ENCODE results near the gene MID2.
A peak's percentile ranks its signal among the peaks of the same experiment; 100 is the strongest.
"Not testable (repeated sequence)": the region's sequence is repeated elsewhere in the genome, so short reads cannot be mapped to it uniquely, and the experiment has no call there.

The MID2 gene, protein sequence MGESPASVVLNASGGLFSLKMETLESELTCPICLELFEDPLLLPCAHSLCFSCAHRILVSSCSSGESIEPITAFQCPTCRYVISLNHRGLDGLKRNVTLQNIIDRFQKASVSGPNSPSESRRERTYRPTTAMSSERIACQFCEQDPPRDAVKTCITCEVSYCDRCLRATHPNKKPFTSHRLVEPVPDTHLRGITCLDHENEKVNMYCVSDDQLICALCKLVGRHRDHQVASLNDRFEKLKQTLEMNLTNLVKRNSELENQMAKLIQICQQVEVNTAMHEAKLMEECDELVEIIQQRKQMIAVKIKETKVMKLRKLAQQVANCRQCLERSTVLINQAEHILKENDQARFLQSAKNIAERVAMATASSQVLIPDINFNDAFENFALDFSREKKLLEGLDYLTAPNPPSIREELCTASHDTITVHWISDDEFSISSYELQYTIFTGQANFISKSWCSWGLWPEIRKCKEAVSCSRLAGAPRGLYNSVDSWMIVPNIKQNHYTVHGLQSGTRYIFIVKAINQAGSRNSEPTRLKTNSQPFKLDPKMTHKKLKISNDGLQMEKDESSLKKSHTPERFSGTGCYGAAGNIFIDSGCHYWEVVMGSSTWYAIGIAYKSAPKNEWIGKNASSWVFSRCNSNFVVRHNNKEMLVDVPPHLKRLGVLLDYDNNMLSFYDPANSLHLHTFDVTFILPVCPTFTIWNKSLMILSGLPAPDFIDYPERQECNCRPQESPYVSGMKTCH

DNA sequence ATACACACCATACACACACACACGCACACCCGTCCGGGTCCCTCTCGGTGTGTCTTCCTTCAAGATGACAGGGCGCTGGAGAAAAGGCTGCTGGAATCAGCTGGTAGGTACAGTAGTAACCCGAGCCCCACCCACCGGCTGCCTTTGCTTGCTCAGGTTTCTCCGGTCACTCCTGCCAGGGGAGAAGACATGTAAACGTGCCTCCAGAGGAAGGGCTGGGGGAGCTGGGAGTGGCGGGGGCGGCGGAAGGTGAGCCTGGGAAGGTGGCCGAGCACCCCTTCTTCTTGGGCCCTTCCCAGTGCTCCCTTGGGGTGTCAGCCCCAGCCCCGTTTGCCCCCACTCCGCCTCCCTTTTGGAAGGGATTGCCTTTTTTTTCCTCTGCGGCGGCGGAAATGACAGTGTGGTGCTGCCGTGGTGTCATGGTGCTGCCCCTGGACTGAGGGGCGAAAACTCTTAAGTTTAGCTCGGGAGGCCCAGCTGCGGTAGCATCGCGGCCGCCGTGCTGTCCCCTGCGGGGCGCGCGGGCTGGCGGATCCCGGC is at the start of gene MID2:
Gene MID2, plus strand, starts transcription at position 169 of the 540 bp plus-strand sequence. CDS start 561 bp downstream, outside the sequence.
- no peak for DNase-seq (ENCODE audit: low spot score)

DNA sequence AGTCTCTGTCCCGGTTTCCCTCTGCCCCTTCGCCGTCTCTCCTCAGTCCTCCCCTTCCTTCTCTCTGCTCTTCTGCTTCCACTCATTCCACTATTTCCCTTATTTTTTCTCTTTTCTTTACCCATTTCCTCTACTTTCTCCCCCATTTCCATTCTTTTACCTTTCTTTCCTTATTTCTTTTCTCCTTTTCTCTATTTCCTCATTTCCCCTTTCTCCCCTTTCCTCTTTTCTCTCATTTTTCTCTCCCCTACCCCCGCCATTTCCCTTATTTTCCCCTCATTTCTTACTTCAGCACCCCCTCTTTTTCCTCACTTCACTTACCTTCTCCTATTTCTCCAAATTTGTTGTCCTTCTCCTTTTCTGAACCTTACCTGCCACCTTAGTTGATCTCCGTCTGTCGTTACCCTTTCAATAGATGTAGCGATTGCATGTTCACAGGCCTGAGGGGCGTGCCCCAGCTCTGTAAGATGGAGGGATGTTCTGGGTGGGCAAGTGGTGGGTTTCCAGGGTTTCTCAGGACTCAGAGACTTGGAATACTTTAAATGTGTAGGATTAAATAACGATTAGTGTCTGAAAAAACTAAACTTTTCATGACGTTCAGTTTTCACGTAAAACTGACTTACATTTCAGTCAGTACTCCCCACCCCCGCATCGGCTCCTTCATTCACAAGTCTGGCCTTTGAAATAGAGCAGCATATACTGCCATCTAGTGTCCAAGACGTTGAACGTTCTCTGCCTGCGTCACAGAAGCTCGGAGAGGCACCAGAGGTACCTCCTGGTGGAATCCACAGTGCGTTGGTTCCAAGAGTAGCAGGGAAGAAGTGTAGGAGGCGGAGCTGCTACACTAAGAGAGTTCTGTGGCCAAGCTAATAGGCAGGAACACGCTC is 48.8 kb upstream of the MID2 start:
- DNase-seq (ENCODE audit: low spot score) = peak; percentile 78

DNA sequence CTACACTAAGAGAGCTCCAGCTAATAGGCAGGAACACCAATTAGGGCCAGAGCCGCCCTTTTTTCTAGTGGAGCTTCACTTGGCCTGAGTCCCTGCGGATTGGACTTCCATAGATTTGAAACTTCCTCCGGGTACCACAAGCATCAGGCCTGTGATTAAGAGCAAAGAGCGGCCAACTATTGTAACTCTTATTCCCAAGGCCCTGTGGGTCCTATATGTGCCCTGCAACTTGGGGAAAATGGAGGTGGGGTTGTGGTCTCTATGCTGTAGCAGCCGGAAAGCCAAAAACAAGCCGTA is 48.2 kb upstream of the MID2 start, which contains the start of gene NCBP2L:
Gene NCBP2L, plus strand, starts transcription at position 198 of the 297 bp plus-strand sequence. CDS start 16,488 bp downstream, outside the sequence.
- no peak for DNase-seq (ENCODE audit: low spot score)

DNA sequence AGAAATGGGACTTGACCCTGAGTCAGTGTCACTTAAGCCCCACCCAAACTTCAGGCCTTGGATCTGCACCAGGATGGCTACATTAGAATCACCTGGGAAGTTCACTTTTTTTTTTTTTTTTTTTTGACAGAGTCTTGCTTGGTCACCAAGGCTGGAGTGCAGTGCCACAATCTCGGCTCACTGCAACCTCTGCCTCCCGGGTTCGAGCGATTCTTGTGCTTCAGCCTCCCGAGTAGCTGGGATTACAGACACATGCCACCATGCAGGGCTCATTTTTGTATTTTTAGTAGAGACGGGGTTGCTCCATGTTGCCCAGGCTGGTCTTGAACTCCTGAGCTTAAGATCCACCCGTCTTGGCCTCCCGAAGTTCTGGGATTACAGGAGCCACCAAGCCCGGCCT is 45.1 kb upstream of the MID2 start:
- DNase-seq (ENCODE audit: low spot score) = no peak

DNA sequence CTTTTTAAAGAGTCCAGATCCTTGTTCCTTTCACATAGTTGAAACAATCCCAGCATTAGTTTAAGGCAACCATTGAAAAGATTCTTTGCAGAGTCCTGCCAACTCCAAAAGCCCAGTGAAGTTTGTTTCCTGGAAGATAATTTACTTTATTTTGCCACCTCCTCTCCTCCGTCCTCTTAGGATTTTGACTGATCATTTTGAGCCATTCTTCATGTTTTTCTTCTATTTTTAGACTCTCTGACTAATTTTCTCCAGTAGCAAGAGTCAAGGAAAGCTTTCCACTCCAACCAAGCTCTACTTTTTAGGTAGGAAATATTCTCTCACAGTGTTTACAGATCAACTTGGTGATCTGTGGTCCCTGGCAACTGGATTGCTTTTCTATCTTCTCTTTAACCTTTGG is 37.8 kb upstream of the MID2 start:
- no peak for DNase-seq (ENCODE audit: low spot score)

DNA sequence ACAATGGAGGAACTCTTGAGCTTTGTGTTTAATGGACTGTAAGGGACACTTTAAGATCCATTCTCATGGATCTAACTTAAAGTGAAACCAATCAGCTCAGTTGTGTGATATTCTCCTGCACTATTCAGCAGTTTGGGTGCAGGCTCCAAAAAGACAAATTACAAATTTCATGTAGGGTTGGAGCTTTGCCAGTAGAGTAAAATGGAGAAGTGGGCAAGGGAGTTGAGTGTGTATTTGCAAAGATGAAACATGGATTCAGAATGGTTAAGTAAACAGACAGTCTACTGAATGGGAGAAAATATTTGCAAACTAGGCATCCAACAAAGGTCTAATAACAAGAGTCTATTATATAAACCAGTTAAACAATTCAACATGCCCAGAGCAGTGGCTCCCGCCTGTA is 21.2 kb upstream of the MID2 start:
- no peak for DNase-seq (ENCODE audit: low spot score)

DNA sequence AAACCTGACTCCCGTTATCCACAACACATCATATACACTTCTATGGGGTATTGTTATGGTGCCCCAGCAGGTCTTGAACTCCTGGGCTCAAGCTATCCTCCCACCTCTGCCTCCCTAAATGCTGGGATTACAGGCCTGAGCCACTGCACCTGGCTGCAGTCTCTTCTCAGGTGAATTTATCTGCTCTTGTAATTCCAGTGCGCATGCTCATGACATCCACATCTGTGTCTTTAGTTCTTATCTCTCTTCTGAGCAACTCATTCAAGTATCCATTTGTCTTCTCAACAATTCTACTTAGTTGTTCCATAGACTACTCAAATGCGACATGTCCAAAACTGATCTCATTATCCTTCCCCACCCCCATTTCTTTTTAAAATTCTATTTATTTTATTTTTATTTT is 20.5 kb upstream of the MID2 start:
- DNase-seq (ENCODE audit: low spot score) = no peak

DNA sequence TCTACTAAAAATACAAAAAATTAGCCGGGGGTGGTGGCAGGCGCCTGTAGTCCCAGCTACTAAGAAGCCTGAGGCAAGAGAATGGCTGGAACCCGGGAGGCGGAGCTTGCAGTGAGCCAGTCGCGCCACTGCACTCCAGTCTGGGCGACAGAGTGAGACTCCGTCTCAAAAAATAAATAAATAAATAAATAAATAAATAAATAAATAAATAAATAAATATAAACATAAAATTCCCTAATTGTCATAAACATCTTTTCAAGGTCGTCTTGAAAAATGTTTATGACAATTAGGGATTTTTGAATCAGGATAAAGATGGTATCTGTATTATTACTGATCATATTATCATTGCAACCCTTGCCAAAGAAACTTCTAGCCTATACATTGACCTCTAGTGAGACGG is 15.6 kb upstream of the MID2 start:
- DNase-seq (ENCODE audit: low spot score) = not testable (repeated sequence)

DNA sequence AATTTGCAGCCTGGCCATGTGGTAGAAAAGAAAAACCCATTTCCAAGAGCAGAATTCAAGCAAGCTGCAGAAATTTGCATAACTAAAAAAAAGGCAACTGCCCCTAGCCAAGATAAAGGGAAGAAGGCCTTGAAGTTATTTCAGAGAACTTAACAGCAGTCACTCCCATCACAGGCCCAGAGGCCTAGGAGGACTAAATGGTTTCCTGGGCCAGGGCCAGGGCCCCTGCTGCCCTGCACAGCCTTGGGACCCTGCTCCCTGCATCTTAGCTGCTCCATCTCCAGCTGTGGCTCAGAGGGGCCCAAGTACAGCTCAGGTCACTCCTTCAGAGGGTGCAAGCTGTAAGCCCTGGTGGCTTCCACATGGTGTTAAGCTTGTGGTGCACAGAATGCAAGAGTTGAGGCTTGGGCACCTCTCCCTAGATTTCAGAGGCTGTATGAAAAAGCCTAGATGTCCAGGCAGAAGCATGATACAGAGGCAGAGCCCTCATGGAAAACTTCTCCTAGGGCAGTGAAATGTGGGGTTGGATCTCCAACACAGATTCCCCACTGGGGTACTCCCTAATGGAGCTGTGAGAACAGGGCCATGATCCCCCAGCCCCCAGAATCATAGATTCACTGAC is 6.7 kb upstream of the MID2 start:
- no peak for DNase-seq (ENCODE audit: low spot score)

DNA sequence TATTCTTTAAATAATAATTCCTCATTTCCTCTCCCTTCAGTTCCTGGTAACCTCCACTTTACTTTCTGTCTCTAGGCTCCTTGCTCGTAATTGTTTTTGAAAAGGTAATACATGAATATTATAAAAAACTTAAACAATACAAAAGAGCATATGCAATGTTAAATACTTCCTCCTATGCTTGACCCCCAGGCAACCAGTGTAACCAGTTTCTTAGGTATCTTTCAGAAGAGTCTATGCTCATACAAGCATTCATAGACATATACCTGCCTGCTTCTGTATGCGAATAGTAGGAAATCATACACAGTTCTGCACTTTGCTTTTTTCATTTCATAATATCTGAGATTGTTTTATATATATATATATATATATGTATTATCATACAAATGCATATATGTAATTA is 2.6 kb upstream of the MID2 start:
- no peak for DNase-seq (ENCODE audit: low spot score)

DNA sequence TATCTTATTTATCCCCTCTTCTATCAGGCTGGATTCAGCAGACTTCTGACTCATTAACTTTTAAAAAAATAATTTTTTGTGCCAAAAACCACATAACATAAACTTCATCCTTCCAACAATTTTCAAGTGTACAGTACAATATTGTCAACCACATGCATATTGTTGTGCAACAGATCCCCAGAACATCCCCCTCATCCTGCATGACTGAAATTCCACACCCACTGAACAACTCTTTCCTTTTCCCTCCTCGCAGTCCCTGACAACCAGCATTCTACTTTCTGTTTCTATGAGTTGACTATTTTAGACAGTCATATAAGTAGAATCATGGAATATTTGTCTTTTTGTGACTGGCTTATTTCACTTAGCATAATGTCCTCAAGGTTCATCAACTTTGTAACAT is 2.2 kb upstream of the MID2 start:
- DNase-seq (ENCODE audit: low spot score) = no peak

DNA sequence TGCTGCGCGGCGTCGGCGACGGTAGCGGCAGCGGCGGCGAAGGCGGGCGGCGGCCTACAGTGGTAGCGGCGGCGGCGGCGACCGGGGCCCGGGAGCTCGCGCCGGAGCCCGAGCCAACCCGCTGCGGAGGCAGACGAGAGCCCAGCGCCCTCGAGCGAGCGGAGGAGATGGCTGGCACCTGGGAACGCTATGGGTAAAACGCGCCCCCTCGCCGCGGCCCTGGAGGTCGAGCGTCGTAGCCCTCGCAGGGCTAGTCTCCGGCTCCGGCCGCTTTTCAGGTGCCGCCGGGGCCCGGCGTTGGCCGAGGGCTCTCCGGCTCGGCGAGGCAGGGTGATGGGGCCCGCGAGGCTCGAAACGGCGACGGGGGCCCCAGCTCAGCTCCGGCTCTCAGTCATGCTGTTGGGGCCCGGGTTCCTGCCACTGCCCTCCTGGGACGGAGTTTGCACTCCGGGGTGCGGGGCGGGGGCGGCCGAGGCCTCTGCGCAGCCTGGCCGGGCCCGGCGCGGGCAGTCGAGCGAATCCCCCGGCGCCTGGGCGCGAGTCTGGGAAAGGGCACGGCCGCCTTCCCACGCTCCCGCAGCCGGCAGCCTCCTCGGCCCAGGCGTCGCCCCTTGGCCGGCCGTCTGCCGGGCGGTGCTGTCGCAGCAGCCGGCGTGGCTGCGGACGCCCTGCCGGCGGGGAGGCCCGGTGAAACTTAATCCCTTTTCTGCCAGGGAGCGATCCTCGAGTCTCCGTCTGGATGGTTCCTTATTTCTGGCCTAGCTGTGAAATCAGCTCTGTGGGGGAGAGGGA is 768 bp downstream of the MID2 start:
- DNase-seq (ENCODE audit: low spot score) = no peak

DNA sequence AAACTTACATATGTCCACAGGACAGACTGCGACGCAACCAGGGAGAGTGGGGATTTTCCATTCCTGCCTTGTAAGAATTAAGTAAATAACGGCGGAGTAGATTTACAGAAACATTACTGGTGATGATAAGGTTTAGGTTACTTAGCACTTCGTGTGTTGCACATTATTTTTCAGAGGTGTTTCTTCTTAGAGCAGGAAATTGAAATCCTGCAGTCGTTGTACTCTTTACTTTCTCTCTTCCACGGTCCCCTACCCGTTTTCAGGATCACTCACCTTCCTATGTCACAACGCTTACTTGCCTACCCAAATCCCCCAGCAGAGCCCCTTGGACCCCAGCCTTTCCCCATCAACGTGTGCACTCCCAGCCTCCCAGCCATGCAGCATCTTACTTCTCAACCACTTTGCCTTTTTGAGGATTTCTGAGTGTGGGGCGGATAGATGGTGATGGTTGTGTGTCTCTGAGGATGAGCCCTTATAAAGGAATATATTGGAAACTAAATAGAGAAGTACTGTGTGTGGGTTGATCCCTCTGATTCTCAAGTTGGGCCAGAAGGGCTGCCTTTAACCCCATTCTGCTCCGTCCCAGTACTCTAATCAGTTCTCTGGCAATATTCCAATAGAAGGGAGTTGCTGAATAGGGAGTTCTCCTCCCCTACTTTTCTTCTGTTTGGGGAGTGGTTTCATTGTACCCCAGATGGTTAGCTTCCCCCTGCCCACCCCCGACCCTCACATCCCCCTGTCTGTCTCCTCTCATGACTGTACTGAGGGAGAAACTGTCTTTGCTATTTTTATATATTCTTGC is 1.6 kb downstream of the MID2 start:
- no peak for DNase-seq (ENCODE audit: low spot score)

DNA sequence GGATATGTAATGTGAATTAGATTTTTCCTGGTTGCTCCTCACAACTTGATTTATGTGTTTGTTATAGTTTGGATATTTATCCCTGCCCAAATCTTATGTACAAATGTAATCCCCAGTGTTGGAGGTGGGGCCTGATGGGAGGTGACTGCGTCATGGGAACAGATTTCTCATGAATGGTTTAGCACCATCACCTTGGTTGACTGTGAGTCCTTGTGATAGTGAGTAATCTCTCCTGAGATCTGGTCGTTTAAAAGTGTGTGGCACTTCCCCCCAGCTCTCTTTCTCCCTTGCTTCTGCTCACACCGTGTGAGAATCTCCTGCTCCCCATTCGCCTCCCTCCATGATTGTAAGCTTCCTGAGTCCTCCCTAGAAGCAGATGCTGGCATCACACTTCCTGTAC is 2.2 kb downstream of the MID2 start:
- no peak for DNase-seq (ENCODE audit: low spot score)

DNA sequence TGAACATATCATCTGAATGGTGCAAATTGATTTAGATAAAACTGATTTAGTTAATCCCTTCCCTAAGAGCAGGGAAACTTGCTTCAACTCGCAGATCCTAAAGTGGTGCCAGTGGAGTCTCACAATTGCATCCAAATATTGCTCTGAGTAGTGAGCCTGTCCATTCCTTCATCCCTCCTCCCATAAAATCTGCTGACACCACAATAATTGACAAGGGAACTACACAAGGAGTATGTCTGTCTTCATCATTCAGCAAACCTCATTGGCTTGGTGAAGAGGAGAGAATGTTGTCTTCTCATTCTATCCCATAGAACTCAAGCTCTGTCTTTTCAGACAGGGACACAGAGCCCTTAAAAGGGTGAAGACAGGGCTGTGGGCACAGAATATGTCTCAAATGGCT is 4.2 kb downstream of the MID2 start:
- no peak for DNase-seq (ENCODE audit: low spot score)

DNA sequence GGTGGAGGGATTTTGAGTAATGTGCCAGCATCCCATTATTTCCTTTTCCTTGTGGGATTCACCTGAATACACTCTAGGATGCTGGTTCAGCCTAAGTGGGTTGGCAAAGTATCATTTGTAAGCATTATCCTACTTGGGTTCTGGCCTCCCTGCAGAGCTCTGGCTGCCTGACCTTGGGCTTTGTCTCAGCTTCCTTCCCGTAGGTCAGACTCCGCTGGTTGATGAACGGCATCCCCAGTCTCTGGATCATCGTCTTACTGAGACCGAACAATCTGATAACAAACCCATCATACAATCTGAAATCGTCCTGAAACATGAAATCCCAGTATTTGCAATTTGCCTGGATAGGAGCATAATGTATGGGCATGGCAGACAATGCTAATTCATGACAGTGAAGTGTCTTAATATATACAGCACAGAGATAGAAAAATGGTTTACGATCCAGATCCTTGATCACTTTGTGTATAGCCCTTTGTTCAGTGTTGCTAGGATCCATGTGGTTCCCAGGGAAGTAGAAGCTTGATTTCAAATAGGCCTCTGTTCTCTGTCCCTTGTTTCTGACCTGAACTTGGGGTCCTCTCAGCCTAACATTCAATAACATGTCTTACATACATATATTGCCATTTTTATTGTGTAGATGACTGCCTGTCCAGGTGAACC is 5.5 kb downstream of the MID2 start:
- DNase-seq (ENCODE audit: low spot score) = no peak

DNA sequence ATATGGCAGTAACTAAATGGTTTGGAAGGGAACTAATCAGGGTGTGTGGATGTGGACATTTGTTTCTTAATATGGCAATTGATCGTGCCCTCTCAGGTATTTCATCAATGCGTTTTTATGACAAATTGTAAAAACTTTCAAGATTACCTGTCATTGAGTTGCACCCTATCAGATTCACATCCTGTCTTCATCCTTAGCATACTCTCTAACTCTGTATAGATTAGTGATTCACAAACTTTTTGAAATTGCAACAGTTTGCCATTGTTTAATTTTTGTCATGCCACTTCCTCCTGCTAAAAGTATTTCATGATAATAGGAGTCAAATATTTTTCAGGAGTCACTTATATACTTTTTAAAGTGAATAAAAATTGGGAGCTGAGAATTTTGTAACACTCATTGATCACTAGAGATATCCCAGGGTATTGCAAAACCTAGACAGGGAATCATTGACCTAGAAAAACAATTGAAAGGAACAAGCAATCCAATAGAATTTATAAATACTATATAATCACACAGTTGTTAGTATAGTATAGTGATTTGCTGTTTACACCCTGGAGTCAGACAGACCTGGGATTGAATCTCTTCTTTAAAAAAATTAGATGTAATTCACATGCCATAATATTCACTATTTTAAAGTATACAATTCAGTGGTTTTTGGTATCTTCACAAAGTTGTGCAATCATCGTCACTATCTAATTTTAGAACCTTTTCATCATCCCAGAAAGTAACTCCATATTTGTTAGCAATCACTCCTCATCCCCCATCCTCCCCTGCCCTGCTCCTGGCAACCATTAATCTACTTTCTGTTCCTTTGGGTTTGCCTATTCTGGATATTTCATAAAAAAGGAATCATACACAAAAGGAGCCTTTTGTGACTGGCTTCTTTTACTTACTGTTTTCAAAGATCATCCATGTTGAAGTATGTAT is 8.9 kb downstream of the MID2 start:
- no peak for DNase-seq (ENCODE audit: low spot score)

DNA sequence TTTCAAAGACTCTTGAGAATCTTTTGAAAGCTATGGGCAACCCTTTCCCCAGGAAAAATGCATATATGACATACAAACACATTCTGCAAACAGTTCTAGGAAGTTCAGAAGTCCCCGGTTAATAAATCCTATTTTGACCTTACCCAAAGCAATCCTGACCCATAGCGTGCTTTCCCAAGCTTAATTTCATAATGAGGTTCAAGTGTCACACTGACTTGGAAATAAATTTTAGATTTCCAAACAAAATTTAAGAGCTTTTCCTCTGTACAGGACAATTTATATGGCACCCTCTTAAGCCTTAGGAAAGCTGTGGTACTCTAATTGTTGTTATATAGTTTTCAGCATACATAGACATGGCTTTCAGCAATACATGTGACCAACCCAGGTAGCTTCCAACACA is 11.3 kb downstream of the MID2 start:
- no peak for DNase-seq (ENCODE audit: low spot score)

DNA sequence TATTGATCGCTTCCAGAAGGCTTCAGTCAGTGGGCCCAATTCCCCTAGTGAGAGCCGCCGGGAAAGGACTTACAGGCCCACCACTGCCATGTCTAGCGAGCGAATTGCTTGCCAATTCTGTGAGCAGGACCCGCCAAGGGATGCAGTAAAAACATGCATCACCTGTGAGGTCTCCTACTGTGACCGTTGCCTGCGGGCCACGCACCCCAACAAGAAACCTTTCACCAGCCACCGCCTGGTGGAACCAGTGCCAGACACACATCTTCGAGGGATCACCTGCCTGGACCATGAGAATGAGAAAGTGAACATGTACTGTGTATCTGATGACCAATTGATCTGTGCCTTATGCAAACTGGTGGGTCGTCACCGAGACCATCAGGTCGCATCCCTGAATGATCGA is 15.3 kb downstream of the MID2 start:
- DNase-seq (ENCODE audit: low spot score) = no peak
